ENCODE results near the gene LRRC73.

LRRC73 gene

GRCh38 chr6:43490523-43490939 is 19.6 kb downstream of the LRRC73 start:
- TF ChIP-seq CTCF (IDR thresholded peaks at IDR 0.05), result no peak
- H3K27ac ChIP-seq, result no peak overlapping the region
- H3K4me3 ChIP-seq, result no peak overlapping the region
- H3K36me3 ChIP-seq, result peaks cover 3 to 20% (median 9%) of the 10 kb centered on the region in 3 donors
- H3K9me3 ChIP-seq, result no peaks in the 10 kb centered on the region
- intact Hi-C loops (cut with DNase I; ENCODE audit: low total_unique reads), result no loop called here
- peaks cover 0 to 32% (median 22%) of the 10 kb centered on the region in 4 donors for H3K4me1 ChIP-seq
- no peaks in the 10 kb centered on the region for H3K27me3 ChIP-seq
- DNase-seq, result no peak

GRCh38 chr6:43489277-43490072 is 20.7 kb downstream of the LRRC73 start:
- DNase-seq, result no peak
- H3K36me3 ChIP-seq, result peaks cover 3 to 25% (median 9%) of the 10 kb centered on the region in 3 donors
- H3K9me3 ChIP-seq, result no peaks in the 10 kb centered on the region
- no peak overlapping the region for H3K27ac ChIP-seq
- H3K27me3 ChIP-seq, result no peaks in the 10 kb centered on the region
- peaks cover 0 to 24% (median 15%) of the 10 kb centered on the region in 4 donors for H3K4me1 ChIP-seq
- TF ChIP-seq CTCF (IDR thresholded peaks at IDR 0.05), result no peak
- intact Hi-C loops (cut with DNase I; ENCODE audit: low total_unique reads), result no loop called here
- H3K4me3 ChIP-seq, result no peak overlapping the region

GRCh38 chr6:43488667-43489276 is 21.4 kb downstream of the LRRC73 start:
- no peak for DNase-seq
- H3K36me3 ChIP-seq, result peaks cover 3 to 25% (median 9%) of the 10 kb centered on the region in 3 donors
- H3K27me3 ChIP-seq, result no peaks in the 10 kb centered on the region
- H3K4me3 ChIP-seq, result no peak overlapping the region
- no peak overlapping the region for H3K27ac ChIP-seq
- H3K4me1 ChIP-seq, result peaks cover 0 to 24% (median 15%) of the 10 kb centered on the region in 4 donors
- intact Hi-C loops (cut with DNase I; ENCODE audit: low total_unique reads), result no loop called here
- no peak for TF ChIP-seq CTCF (IDR thresholded peaks at IDR 0.05)
- no peaks in the 10 kb centered on the region for H3K9me3 ChIP-seq

- intact Hi-C loops (cut with DNase I; ENCODE audit: low total_unique reads), result no loop called here
- no peaks in the 10 kb centered on the region for H3K27me3 ChIP-seq
- H3K4me1 ChIP-seq, result peaks cover 0 to 27% (median 20%) of the 10 kb centered on the region in 4 donors
- H3K36me3 ChIP-seq, result peaks cover 0 to 11% (median 4%) of the 10 kb centered on the region in 3 donors
- H3K27ac ChIP-seq, result no peak overlapping the region
- H3K4me3 ChIP-seq, result no peak overlapping the region
- no peaks in the 10 kb centered on the region for H3K9me3 ChIP-seq
- DNase-seq, result no peak
- TF ChIP-seq CTCF (IDR thresholded peaks at IDR 0.05), result no peak
These were observed 28.4 kb downstream of the LRRC73 start for GRCh38 chr6:43481591-43482236.

- no peak for DNase-seq
- Histone ChIP-seq H3K4me3 (no peak overlapping the region), H3K9me3 (no peaks in the 10 kb centered on the region), H3K36me3 (peaks cover 0 to 10% (median 4%) of the 10 kb centered on the region in 3 donors), H3K4me1 (peaks cover 0 to 27% (median 20%) of the 10 kb centered on the region in 4 donors), H3K27ac (no peak overlapping the region), H3K27me3 (no peaks in the 10 kb centered on the region)
- intact Hi-C loops (cut with DNase I; ENCODE audit: low total_unique reads), result no loop called here
- no peak for TF ChIP-seq CTCF (IDR thresholded peaks at IDR 0.05)
These were observed 29.1 kb downstream of the LRRC73 start for GRCh38 chr6:43481075-43481474.
